HG03135 (cell line): Measurements from ENCODE around the gene SIGLEC15.
"Not testable (repeated sequence)": the region's sequence is repeated elsewhere in the genome, so short reads cannot be mapped to it uniquely, and the experiment has no call there.

Experiments used
- ATAC-seq: cut with Tn5 transposase; IDR thresholded peaks from one replicate; pipeline ENCODE4 v1.9.1; 2021; ENCODE audit warnings: mild to moderate bottlenecking, moderate library complexity; ENCODE audit not compliant: unreplicated experiment

SIGLEC15 gene

GRCh38 chr18:45818765-45819164 is 6.7 kb upstream of the SIGLEC15 start:
- not testable (repeated sequence) for ATAC-seq

DNA sequence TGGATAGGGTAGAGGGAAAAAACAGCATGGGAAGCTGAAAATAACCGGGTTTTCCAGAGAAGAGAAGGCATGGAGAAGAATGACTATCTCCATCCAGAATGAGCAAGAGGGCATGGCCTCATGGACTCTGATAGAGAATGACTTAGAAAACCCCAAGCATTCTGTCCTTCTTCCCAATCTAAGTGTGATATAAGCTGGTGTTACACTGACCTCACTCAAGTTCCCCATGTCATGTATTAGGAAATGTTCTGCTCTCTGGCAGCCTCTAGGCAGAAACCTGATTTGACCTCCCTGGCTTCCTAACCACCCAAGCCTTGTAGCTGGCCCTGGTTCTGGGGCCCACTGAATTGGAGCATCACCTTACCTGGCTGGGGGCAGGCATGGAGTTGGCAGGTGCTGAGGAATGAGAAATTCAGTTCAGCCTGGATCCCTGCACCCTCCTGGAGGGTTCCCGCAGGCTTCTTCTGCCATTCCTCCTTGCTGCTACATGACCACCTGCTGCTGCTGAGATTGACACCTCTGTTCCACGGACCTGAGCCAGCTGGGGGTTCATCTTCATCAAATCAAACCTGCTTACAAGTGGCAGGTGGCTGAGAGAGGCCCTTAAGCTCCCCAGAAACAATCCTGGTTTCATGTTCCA is 5.2 kb upstream of the SIGLEC15 start:
- no peak for ATAC-seq

DNA sequence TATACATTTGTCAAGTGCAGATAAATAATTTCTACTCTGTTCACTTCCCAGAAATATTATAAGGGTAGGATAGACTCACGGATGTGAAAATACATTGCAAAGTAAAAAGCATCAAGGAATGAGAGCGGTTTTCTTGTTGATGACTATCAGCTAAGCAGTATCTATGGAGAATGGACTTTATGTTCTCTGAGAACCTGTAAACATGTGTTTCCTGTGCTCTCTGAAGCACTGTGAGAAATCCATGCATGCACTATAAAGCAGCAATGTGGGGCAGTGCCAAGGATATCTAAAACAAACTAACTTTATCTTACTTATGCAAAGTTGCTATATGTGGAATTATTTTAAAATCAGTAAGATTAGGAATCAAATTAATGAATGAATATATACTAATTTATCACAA is 4.4 kb upstream of the SIGLEC15 start:
- ATAC-seq: no peak

DNA sequence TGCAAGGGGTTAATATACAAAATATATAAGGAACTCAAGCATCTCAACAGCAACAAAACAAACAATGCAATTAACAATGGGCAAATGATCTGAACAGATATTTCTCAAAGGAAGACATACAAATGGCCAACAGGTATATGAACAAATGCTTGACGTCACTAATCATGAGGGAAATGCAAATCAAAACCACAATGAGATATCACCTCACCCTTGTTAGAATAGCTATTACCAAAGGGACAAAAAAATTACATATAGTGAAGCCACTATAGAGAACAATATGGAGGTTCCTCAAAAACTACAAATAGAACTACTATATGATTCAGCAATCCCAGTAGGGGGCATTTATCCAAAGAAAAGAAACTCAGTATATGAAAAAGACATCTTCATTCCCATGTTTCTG is 3.8 kb upstream of the SIGLEC15 start:
- no peak for ATAC-seq

- no peak for ATAC-seq
Observed at GRCh38 chr18:45826084-45826483, 609 bp downstream of the SIGLEC15 start.

DNA sequence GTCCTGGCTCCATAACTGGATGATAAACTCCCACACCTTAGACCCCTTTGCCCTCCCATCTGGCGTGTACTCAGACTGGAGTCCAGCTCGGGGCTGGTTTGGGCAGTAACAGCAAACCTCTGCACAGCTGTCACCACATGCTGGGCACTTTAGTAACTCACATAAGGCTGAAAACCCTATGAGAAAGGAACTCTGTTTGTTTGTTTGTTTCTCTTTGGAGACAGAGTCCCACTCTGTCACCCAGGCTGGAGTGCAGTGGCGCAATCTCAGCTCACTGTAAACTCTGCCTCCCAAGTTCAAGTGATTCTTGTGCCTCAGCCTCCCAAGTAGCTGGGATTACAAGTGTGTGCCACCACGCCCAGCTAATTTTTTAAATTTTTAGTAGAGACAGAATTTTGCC is 1.2 kb downstream of the SIGLEC15 start:
- ATAC-seq: not testable (repeated sequence)

DNA sequence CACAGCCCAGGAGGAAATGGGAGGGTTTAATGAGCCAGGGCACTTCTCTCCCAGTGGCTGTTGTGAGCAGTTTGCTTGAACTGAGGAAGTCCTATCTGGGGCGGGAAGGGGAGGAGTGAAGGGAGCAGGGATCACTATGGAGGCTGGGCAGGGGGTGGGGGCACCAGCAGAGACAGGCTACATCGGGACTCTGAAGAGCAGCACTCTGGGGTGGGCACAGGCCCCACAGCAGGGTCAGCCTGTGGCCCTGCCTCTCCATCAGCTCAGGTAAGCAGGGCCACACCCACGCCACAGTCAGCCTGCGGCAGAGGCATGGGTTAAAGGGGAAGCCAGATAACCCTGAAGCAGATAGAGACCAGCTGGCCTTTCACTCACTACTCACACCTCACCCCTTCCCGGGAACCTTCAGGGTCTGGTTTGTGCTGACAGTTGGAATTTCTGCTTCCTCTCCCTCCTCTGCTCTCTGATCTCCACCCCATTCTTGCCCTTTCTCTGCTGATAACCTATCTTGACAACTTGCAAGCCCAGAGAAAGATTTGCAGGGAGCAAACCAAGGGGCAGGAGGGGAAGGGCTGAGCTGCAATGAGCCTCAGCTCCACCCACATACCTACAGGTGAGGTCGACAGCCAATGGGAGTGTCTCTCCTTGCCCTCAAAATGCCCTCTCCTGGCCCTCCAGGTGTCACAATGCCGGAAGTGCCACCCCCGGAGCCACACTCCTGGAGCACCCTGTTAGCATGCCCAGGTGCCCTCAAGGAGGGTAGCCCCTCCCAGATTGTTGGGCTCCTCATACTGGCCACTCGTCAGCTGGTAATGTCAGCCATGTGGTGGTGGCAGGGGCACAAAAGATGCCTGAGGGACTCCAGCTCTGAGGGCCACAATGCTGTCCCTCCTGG is 3.7 kb downstream of the SIGLEC15 start:
- ATAC-seq: no peak

DNA sequence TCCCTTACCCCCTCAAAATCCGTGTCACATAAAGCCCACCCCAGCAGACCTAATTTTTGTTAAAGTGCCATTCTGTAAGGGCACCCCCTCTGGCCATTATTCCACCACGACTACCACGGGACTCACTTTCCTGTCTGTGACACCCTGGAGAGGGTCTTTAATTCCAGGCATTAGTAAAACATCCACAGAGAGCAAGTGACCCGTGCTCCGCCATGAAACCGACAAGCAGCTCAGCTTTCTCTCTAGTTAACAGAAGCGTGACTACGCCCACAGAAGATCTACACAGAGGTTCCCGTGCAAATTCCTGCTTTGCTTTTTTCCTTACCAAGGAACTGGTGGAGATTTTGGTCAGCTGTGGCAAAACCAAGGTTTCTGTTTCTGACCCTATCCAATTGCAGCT is 4.4 kb downstream of the SIGLEC15 start:
- ATAC-seq: no peak

GRCh38 chr18:45830917-45831316 is 5.4 kb downstream of the SIGLEC15 start:
- no peak for ATAC-seq

- no peak for ATAC-seq
Observed at GRCh38 chr18:45833846-45834245, 8.4 kb downstream of the SIGLEC15 start.

- ATAC-seq: no peak
Observed at GRCh38 chr18:45834306-45834705, 8.8 kb downstream of the SIGLEC15 start.

GRCh38 chr18:45835057-45835636 is 9.7 kb downstream of the SIGLEC15 start:
- ATAC-seq: no peak

- no peak for ATAC-seq
Observed at GRCh38 chr18:45836242-45837205, 11.0 kb downstream of the SIGLEC15 start.

- no peak for ATAC-seq
Observed at GRCh38 chr18:45837283-45838070, 12.0 kb downstream of the SIGLEC15 start.

DNA sequence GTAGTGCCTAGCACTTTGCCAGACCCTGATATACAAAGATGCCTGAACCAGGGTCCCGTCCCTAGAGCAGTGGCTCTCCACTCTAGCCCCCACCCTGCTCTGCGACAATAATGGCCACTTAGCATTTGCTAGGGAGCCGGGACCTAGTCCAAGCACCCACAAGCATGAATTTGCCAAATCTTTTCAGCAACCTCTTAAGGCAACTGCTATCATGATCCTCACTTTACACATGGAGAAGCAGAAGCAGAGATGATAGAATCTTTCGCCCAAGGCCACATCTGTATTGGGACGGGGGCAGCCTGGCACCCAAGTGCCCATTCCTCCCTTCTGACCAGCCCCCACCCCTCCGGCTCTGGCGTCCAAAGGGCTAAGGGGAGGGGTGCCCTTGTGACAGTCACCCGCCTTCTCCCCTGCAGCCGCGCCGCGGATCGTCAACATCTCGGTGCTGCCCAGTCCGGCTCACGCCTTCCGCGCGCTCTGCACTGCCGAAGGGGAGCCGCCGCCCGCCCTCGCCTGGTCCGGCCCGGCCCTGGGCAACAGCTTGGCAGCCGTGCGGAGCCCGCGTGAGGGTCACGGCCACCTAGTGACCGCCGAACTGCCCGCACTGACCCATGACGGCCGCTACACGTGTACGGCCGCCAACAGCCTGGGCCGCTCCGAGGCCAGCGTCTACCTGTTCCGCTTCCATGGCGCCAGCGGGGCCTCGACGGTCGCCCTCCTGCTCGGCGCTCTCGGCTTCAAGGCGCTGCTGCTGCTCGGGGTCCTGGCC is 13.0 kb downstream of the SIGLEC15 start:
- no peak for ATAC-seq

GRCh38 chr18:45839414-45840395 is 14.2 kb downstream of the SIGLEC15 start:
- no peak for ATAC-seq

GRCh38 chr18:45841060-45841764 is 15.7 kb downstream of the SIGLEC15 start:
- ATAC-seq: no peak
